GM18517 (cell line): ENCODE data around the gene MFSD2B.
"Not testable (repeated sequence)": the region's sequence is repeated elsewhere in the genome, so short reads cannot be mapped to it uniquely, and the experiment has no call there.

Source experiments
- ATAC-seq: cut with Tn5 transposase; IDR thresholded peaks from one replicate; pipeline ENCODE4 v1.9.1; 2021; ENCODE audit warnings: mild to moderate bottlenecking, moderate library complexity; ENCODE audit not compliant: unreplicated experiment

MFSD2B gene

DNA sequence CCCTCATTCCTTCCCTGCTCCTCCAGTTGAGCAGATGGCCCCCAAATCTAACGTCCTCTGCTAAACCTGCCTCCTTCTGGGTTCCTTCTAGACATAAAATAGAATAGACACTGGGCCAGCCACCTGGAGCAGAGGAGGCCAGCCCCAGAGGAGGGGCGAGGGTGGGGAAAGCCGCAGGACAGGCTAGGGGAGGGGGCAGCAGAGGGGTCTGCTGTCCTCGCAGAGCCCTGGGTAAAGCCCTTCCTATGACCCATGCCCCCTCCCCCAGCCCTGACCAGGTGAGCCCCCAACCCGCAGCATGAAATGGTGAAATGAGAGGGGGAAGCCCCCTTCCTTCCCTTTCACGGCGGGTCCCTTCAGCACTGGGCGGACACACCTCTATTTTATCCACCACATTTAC, 7.8 kb downstream of the MFSD2B start:
- ATAC-seq, result no peak

DNA sequence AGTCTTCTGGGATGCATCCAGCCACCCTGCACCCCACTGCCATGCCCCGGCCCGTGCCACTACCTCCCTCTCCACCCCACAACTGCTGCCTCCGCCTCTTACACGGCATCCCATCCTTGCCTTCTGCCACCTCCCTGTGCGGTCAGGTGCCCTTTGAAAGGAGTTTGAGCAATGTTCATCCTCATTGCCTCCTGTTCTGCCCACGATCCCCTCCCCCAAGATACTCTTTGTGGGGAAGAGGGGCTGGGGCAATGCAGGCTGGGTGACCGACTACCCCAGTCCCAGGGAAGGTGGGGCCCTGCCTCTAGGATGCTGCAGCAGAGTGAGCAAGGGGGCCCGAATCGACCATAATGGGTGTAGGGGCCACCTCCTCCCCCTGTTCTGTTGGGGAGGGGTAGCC, 8.4 kb downstream of the MFSD2B start:
- ATAC-seq, result no peak

DNA sequence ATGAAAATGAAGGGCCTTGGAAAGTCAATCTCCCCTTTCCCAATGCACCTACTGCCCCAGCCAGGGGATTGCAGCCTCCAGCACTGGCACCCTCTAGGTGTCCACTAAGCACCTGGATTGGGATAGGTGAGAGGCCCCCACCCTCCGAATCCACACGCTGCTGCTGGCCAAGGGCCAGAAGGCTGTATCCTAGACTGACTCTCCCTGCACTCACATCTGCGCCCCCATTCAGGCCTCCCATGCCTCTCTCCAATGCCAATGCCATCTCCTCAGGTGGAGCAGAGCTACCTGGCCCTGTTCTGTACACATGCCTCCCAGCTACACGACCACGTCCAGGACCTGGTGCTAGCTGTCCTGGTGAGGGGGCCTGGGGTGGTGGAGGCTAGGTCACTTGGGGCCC, 9.8 kb downstream of the MFSD2B start:
- ATAC-seq, result no peak

DNA sequence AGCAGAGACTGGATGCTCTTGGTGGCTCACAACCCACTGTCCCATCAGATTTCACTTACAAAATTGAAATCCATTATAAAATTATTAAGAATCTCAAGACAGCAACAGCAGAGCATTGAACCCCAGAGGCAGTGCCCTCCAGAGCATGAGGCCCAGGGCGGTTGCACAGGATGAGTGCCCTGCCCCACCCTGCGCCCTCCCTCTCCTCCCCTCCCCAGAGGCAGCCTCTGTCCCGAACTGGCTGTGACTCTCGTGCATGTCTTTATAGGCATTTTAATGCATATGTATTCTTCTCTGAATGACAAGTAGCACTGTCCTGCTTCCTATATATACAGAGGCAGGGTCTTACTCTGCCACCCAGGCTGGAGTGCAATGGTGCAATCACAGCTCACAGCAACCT, 10.4 kb downstream of the MFSD2B start:
- no peak for ATAC-seq

DNA sequence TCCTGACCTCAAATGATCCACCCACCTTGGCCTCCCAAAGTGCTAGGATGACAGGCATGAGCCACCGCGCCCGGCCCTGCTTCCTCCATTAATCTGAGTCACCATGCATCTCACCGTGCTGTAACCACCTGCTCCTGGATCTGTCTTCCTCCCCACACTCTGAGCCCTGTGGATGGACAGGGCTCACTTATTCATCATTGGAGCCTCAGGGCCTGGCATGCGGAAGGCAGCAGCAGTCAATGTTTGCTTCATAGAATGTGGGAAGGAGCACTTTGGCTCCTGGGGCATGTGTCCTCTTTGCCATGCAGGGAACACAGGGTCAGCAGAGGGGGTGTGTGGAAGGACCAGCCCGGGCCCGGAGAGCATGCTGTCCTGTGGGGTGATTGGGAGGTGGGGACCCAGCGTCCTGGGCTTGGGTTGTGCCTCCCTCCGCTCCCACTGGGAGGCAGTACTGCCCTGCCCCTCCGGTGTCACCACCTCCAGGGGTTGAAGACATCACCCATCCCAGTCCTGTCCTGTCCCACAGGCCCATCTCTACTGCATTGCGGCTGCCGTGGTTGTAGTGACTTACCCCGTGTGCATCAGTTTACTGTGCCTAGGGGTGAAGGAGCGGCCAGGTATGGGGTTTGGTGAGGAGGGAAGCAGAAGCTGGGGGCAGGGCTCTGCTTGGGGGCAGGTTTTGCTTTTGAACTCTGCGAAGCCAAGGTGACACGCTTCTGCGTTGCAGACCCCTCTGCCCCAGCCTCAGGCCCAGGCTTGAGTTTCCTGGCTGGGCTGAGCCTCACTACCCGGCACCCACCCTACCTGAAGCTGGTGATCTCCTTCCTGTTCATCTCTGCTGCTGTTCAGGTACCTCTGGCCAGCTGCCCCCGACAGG, 11.5 kb downstream of the MFSD2B start:
- no peak for ATAC-seq

DNA sequence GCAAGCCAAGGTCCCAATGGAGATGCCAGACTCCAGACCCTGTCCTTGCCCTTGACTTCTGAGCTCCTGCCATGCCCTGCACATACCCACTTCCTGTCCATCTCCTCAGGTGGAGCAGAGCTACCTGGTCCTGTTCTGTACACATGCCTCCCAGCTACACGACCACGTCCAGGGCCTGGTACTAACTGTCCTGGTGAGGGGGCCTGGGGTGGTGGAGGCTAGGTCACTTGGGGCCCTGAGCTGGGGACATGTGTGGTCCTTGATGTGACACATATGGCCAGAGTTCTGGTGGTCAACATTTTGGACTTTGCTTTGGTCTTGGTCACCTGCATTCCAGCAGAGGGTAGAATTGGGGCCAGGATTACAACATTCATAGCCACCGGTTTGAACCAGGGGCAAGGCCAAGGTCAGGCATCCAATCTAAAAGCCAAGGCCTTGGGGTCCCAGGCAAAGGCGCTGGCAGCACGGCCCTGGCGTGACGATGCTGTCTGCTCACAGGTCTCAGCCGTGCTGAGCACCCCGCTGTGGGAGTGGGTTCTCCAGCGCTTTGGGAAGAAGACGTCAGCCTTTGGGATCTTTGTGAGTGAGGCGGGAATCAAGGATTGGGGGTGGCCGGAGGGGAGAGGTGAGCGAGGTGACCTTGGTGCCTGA, 12.6 kb downstream of the MFSD2B start:
- no peak for ATAC-seq

DNA sequence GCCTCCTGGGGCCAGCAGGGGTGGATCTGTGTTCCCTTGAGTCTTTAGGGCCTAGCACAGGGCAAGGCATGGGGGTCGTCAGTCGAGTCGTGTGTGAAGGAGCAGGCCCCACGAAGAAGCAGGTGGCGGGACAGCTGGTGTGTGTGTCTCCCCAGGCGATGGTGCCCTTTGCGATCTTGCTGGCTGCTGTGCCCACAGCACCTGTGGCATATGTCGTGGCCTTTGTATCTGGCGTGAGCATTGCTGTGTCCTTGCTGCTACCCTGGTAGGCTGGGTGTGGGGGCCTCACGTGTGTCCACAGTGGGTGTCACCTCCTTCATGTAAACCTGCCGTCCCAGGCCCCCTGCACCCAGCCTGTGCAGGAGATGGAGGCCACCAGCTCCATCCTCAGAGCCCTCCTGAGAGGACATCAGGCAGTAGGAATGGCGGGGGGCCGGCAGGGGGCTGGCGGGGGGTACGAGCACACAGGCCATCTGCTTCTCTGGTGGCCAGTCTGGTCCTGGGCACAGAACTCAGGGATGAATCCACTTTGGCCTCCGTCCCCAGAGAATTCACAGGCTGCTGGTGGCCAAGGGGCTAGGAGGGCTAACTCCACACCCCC, 13.2 kb downstream of the MFSD2B start:
- ATAC-seq, result no peak

DNA sequence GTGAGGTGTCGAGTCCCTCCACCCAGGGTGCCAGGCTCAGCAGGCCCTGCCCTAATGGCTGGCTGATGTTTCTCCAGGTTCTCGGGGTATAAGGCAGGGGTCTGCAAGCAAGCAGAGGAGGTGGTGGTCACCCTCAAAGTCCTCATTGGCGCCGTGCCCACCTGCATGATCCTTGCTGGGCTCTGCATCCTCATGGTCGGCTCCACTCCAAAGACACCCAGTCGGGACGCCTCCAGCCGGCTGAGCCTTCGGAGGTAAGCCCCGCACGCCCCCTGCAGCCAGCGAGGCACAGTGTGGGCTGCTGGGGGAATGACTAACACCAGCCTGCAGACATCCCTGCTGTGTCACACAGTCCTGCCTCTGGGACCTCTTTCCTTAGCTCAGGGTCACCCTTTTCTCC, 14.1 kb downstream of the MFSD2B start:
- ATAC-seq, result no peak

DNA sequence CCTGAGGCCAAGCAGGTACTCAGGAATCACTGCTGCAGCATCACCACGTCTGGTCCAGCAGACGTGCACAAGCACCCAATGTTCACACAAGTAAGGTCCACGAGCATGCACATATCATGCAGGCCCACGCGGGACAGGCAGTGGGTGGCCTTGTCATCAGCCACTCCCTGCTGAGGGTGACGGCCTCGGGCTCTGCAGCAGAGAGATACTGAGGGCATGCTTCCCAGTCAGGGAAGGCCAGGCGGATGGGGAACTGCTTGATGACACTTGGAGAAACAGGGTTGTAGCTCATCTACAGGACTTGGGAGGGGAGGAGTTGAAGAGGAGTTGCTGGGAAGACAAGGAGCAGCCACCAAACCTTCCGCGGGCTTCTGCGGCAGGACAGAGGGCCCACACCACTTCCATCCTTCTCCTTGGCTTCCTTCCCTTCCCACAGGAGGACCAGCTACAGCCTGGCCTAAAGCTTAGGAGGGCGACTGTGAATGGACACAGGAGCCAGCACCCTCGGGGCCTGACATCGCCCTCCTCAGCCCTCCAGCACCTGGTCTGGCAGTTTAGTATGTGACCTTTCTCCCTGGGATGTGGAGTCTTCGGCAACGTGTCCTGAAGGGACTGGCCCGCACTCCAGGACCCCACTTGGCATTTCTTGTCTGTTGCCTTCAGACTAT, 15.2 kb downstream of the MFSD2B start:
- ATAC-seq, result no peak

DNA sequence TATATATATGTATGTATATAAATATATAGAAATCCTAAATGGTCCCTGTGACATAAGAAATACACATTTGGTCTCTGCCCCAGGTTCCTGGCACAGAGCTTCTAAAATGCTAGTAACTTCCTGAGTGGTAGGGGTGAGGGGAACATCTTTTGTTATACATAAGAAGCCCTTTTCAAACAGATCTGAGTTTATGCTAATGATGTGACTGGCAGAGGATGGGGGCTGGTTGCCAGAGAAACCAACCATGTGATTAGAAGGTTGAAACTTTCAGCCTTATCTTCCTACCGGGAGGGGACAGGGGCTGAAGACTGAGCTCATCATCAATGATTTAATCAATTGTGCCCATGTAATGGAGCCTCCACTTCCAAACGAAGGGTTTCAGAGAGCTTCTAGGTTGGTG, 16.3 kb downstream of the MFSD2B start:
- no peak for ATAC-seq

DNA sequence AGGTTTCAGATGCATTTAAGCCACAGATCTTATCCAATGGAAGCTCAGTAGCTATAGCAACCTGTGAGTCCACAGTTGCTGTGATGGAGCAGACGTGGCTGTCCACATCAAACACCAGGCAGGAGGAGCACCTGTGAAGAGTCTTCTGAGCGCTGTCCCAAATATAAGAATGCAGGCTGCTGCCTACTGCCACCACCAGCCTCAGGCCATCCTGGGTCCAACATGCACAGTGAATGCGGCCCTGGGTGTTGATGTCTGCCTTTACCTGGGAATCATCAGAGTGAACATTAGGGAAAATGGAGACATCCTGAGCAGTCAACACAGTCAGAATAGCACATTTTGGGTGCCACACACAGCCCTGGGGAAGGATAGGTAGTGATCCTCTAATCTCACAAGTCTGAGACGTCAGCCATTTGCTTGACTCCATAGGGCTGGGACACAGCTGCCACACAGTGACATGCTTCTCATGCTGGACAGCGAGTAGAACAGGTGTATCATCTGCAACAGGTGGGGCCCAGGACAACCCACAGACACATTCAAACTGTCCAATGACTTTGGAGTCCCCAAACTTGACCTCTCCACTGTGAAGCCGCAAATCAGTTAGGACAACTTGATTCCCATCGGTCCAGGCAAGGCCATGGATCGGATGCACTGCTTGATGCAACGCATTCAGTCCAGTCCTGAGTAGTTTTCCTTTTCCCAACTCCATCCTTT, 29.1 kb downstream of the MFSD2B start:
- ATAC-seq, result no peak

DNA sequence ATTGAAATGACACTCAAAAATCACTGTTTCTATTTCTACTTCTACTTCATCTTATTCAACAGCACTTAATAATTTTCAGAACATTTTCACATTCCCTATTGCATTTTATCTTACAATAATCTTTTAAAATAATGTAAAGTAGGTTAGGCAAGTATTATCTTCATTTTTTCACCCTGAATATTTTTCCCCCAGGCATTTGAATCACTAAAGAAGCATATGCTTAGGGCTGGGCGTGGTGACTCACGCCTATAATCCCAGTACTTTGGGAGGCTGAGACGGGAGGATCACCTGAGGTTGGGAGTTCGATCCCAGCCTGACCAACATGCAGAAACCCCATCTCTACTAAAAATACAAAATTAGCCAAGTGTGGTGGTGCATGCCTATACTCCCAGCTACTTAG, 30.6 kb downstream of the MFSD2B start:
- no peak for ATAC-seq

DNA sequence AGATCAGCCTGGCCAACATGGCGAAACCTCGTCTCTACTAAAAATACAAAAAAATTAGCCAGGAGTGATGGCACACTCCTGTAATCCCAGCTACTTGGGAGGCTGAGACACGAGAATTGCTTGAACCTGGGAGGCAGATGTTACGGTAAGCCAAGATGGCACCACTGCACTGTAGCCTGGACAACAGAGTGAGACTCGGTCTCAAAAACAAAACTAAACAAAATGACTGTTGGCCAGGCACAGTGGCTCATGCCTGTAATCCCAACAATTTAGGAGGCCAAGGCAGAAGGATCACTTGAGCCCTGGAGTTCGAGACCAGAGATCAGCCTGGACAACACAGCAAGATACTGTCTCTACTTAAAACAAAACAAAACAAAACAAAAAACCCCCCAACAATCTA, 33.2 kb downstream of the MFSD2B start:
- ATAC-seq, result not testable (repeated sequence)

DNA sequence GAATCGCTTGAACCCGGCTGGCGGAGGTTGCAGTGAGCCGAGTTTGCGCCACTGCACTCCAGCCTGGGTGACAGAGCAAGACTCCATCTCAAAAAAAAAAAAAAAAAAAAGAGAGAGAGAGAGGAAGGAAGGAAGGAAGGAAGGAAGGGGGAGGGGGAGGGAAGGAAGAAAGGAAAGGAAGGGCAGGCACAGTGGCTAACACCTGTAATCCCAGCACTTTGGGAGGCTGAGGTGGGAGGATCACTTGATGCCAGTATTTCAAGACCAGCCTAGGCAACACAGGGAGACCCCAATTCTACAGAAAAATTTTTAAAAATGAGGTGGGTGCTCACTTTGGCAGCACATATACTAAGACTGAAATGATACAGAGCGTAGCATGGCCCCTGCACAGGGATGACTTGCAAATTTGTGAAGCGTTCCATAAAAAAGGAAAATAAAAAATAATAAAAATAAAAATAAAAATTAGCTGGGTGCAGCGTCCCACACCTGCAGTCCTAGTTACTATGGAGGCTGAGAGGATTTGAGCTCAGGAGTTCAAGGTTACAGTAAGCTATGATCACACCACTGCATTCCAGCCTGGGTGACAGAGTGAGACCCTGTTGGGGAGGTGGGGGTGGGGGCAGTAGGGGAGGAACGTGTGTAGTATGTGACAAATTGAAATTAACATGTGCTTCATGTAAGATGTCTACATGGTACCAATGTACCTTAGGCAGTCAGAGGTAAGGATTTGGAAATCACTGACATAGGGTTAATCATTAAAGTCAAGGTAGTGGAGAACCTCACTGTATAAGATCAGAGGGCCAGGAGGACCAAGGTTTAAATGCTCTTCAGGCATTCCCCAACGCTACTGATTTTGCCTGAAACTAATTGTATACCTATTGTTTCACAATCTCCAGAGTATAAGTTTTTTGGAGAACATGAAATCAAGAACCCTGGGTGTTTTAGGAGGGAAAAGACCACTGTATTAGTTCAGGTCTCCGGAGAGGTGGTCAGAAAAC, 35.9 kb downstream of the MFSD2B start:
- ATAC-seq, result no peak

DNA sequence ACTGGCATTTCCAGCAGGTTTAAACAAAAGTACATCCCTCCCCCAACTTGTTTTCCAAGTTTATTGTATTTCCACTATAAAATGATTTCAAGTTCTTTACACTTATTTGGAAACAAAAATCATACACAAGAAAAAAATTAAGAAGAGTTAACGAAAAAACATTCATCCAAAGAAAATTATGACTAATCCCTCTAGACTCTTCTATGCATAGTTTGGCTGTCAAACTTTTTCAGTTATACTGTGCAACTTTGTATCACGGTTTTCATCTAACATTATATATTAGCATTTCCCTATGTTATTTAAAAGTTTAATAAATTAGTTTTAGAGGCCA, 36.7 kb downstream of the MFSD2B start:
- no peak for ATAC-seq

DNA sequence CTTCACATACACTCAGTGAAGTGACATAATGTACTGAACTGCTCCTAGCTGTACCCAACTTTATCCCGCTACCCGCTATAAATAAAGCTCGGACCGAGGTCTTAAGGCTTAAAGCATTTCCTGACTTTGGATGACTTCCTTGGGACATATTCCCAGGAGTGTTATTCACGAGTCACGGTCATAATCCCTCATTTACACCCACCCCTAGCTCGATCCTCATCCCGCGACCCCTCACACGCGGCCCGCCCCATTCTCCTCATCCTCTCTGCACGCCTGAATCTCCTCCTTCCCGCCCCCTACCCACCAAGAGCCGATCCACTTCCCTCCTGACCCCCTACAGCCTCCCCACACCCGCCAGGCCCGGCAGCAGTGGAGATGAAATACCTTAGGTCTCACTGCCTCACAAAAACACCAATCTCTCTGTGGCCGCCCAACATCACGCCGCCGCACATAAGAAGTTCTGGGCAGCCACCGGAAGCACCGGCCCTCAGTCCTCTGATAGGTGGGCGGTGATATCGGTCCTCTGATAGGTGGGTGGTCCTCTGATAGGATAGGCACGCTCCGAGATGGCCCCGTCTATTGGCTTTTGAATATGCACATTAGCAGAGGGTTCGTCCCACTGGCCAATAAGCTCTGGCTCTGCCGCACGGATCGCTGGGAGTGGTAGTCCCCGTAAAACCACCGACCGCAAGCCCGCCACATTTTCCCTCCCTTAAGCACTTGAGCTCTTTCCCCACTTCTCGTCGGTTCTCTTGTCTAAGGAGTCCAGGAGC, 37.2 kb downstream of the MFSD2B start, which contains the start of gene WDCP:
Gene WDCP (minus strand): TSS at position 462 of the 773 bp plus-strand sequence. CDS start 7,897 bp downstream, outside the sequence.
- ATAC-seq, result peak; percentile 100

DNA sequence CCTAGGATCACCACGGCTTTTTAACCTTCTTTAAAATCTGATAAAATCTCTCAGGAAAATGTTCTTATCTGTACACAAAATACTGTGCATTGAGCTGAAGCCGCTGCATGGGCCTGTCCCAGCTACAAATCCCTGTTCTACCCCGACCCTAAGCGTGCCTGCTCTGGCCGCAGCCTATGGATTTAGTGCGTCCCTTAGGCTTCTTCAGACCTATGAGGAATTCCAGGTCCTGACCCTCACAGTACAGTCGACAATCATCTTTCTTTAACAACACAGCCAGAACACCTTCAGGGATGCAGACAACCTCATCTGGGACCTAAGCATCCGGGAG, 37.8 kb downstream of the MFSD2B start:
- no peak for ATAC-seq

DNA sequence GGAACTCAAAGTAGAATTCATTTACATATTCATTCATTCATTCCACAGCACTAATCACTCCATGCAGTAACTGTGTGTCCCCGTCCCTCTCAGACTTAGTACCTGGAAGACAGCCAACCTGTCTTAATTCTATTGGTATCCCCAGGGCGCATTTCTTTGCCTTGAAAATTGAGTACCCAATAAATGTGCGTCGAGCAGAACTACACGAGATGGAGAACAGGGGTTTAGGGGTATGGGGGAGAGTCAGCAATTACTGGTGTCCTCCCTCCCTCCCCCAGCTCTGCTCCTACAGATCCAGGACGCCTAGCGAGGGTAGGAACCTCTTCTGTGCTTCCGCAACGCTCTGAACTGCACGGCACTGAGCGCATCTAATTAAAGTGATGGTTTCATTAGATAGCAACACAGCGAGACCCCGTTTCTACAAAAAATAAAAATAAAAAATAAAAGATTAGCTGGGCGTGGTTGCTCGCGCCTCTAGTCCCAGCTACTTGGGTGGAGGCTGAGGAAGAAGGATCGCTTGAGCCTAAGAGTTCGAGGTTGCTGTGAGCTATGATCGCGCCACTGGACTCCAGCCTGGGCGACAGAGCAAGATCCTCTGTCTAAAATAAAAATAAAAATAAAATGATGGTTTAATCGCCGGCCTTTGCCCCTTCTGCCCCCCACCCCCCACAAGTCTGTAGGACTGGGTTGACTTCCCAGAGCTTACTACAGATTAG, 39.0 kb downstream of the MFSD2B start:
- ATAC-seq, result no peak
